ENCODE results near the gene SNTG2.

Gene SNTG2

GRCh38 chr2:1170241-1170640, 219.6 kb downstream of the SNTG2 start:
- no peak overlapping the region for H3K4me3 ChIP-seq (ENCODE audit: low read length)
- H3K4me1 ChIP-seq (ENCODE audit: control insufficient read depth, insufficient read depth, low read length), result no peaks in the 10 kb centered on the region
- H3K36me3 ChIP-seq (ENCODE audit: control insufficient read depth, insufficient read depth, low read length), result no peaks in the 10 kb centered on the region
- H3K9ac ChIP-seq (ENCODE audit: low read length), result no peak overlapping the region
- H3K9me3 ChIP-seq (ENCODE audit: control insufficient read depth, low read length), result no peaks in the 10 kb centered on the region
- no peaks in the 10 kb centered on the region for H3K27me3 ChIP-seq (ENCODE audit: control insufficient read depth, insufficient read depth, low read length)

GRCh38 chr2:1170711-1171110, 220.1 kb downstream of the SNTG2 start:
- H3K9me3 ChIP-seq (ENCODE audit: control insufficient read depth, low read length), result no peaks in the 10 kb centered on the region
- H3K4me1 ChIP-seq (ENCODE audit: control insufficient read depth, insufficient read depth, low read length), result no peaks in the 10 kb centered on the region
- H3K9ac ChIP-seq (ENCODE audit: low read length), result no peak overlapping the region
- no peaks in the 10 kb centered on the region for H3K27me3 ChIP-seq (ENCODE audit: control insufficient read depth, insufficient read depth, low read length)
- H3K4me3 ChIP-seq (ENCODE audit: low read length), result no peak overlapping the region
- no peaks in the 10 kb centered on the region for H3K36me3 ChIP-seq (ENCODE audit: control insufficient read depth, insufficient read depth, low read length)

- Histone ChIP-seq H3K4me1 (ENCODE audit: control insufficient read depth, insufficient read depth, low read length) (no peaks in the 10 kb centered on the region), H3K4me3 (ENCODE audit: low read length) (no peak overlapping the region), H3K9me3 (ENCODE audit: control insufficient read depth, low read length) (no peaks in the 10 kb centered on the region), H3K36me3 (ENCODE audit: control insufficient read depth, insufficient read depth, low read length) (no peaks in the 10 kb centered on the region), H3K27me3 (ENCODE audit: control insufficient read depth, insufficient read depth, low read length) (no peaks in the 10 kb centered on the region), H3K9ac (ENCODE audit: low read length) (no peak overlapping the region)
Observed at GRCh38 chr2:1173528-1173927, 222.9 kb downstream of the SNTG2 start.

DNA sequence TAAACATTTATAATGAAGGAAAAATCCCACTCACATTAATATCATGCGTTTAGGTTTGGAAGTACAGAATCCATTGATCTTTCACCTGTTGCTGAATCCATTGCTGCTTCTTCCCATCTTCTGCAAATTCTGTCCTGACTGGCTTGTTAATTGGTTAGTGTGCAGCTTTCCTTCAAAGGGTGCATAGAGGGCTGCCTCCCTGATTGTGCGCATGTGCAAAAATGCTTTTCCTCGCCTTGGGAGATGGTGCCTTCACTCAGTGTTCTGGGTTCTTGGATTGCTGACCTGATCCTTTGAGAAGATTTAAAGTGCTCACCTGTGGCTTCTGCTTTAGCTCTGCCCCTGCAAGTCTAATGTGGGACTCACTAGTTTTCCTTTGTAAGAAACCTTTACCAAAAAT, 231.2 kb downstream of the SNTG2 start:
- no peak overlapping the region for H3K4me3 ChIP-seq (ENCODE audit: low read length)

GRCh38 chr2:1183300-1183699, 232.7 kb downstream of the SNTG2 start:
- Histone ChIP-seq H3K27me3 (ENCODE audit: control insufficient read depth, insufficient read depth, low read length) (no peaks in the 10 kb centered on the region), H3K36me3 (ENCODE audit: control insufficient read depth, insufficient read depth, low read length) (no peaks in the 10 kb centered on the region), H3K9ac (ENCODE audit: low read length) (no peak overlapping the region), H3K4me1 (ENCODE audit: control insufficient read depth, insufficient read depth, low read length) (no peaks in the 10 kb centered on the region), H3K9me3 (ENCODE audit: control insufficient read depth, low read length) (no peaks in the 10 kb centered on the region), H3K4me3 (ENCODE audit: low read length) (no peak overlapping the region)

More for the DNA sequence above, 231.2 kb downstream of the SNTG2 start:
- H3K9ac ChIP-seq (ENCODE audit: low read length), result no peak overlapping the region
- H3K4me1 ChIP-seq (ENCODE audit: control insufficient read depth, insufficient read depth, low read length), result no peaks in the 10 kb centered on the region
- H3K27me3 ChIP-seq (ENCODE audit: control insufficient read depth, insufficient read depth, low read length), result no peaks in the 10 kb centered on the region
- H3K36me3 ChIP-seq (ENCODE audit: control insufficient read depth, insufficient read depth, low read length), result no peaks in the 10 kb centered on the region
- no peaks in the 10 kb centered on the region for H3K9me3 ChIP-seq (ENCODE audit: control insufficient read depth, low read length)

- H3K9ac ChIP-seq (ENCODE audit: low read length), result no peak overlapping the region
- H3K36me3 ChIP-seq (ENCODE audit: control insufficient read depth, insufficient read depth, low read length), result no peaks in the 10 kb centered on the region
- H3K27me3 ChIP-seq (ENCODE audit: control insufficient read depth, insufficient read depth, low read length), result no peaks in the 10 kb centered on the region
- H3K9me3 ChIP-seq (ENCODE audit: control insufficient read depth, low read length), result no peaks in the 10 kb centered on the region
- H3K4me3 ChIP-seq (ENCODE audit: low read length), result no peak overlapping the region
- H3K4me1 ChIP-seq (ENCODE audit: control insufficient read depth, insufficient read depth, low read length), result no peaks in the 10 kb centered on the region
Observed at GRCh38 chr2:1186421-1186820, 235.8 kb downstream of the SNTG2 start.

GRCh38 chr2:1187189-1187588, 236.5 kb downstream of the SNTG2 start:
- Histone ChIP-seq H3K4me3 (ENCODE audit: low read length) (no peak overlapping the region), H3K27me3 (ENCODE audit: control insufficient read depth, insufficient read depth, low read length) (no peaks in the 10 kb centered on the region), H3K9me3 (ENCODE audit: control insufficient read depth, low read length) (no peaks in the 10 kb centered on the region), H3K36me3 (ENCODE audit: control insufficient read depth, insufficient read depth, low read length) (no peaks in the 10 kb centered on the region), H3K9ac (ENCODE audit: low read length) (no peak overlapping the region), H3K4me1 (ENCODE audit: control insufficient read depth, insufficient read depth, low read length) (no peaks in the 10 kb centered on the region)

DNA sequence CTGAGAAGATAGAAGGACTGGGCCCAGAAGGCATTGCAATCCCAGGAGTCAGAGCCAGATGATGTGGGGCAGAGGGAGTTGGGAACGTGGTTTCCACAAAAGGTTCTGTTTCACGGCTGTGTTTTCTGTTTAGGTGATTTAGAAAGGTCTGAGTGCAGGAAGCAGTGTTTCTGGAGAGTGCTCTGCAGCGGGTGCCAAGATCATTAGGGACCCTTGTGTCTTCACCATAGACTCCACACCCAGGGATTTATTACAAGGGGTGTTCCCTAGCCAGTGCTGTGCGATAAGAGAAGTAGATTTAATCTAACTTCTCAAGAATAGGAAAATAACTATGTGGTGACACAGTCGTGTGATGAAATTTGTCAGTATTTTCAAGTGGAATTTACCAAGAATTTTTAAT, 241.5 kb downstream of the SNTG2 start:
- no peak overlapping the region for H3K4me3 ChIP-seq (ENCODE audit: low read length)
- H3K36me3 ChIP-seq (ENCODE audit: control insufficient read depth, insufficient read depth, low read length), result no peaks in the 10 kb centered on the region
- H3K9me3 ChIP-seq (ENCODE audit: control insufficient read depth, low read length), result no peaks in the 10 kb centered on the region
- H3K9ac ChIP-seq (ENCODE audit: low read length), result no peak overlapping the region
- H3K4me1 ChIP-seq (ENCODE audit: control insufficient read depth, insufficient read depth, low read length), result no peaks in the 10 kb centered on the region
- no peaks in the 10 kb centered on the region for H3K27me3 ChIP-seq (ENCODE audit: control insufficient read depth, insufficient read depth, low read length)

DNA sequence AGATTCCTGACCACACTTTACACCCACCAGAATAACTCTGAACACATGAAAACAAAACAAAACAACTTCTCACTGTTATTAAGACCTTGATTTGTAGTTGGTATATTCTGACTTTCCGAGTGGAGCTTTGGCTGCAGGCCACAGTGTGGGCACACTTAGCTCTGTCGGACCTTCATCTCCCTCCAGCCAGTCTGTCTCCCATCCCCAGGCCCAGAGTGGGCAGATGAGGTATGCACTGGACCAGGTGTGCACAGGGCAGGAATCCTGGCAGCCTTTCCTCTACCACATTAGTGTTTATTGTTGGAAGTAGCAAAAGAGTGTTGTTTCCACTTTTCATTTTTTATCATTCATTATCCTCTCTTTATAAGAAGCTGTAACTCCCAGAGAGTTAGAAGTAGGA, 243.2 kb downstream of the SNTG2 start:
- Histone ChIP-seq H3K9me3 (ENCODE audit: control insufficient read depth, low read length) (no peaks in the 10 kb centered on the region), H3K36me3 (ENCODE audit: control insufficient read depth, insufficient read depth, low read length) (no peaks in the 10 kb centered on the region), H3K27me3 (ENCODE audit: control insufficient read depth, insufficient read depth, low read length) (no peaks in the 10 kb centered on the region), H3K9ac (ENCODE audit: low read length) (no peak overlapping the region), H3K4me1 (ENCODE audit: control insufficient read depth, insufficient read depth, low read length) (no peaks in the 10 kb centered on the region), H3K4me3 (ENCODE audit: low read length) (no peak overlapping the region)

DNA sequence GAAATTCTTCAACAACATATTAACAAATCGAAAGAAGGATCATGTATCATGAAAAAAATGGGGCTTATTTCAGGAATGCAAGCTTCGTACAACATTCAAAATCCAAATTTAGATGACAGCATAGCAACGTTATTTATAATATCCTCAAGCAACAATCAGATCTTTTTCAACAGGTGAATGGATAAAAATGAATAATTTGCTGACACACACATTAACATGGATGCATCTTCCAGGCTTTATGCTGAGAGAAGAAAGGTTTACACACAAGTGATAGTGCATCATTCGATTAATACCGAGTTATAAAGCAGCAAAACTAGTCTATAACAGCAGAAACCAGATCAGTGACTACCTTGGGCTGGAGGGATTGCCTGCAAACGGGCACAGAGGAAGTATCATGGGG, 253.1 kb downstream of the SNTG2 start:
- no peaks in the 10 kb centered on the region for H3K36me3 ChIP-seq (ENCODE audit: control insufficient read depth, insufficient read depth, low read length)
- H3K4me3 ChIP-seq (ENCODE audit: low read length), result no peak overlapping the region
- no peaks in the 10 kb centered on the region for H3K9me3 ChIP-seq (ENCODE audit: control insufficient read depth, low read length)
- no peaks in the 10 kb centered on the region for H3K27me3 ChIP-seq (ENCODE audit: control insufficient read depth, insufficient read depth, low read length)
- no peaks in the 10 kb centered on the region for H3K4me1 ChIP-seq (ENCODE audit: control insufficient read depth, insufficient read depth, low read length)
- no peak overlapping the region for H3K9ac ChIP-seq (ENCODE audit: low read length)

DNA sequence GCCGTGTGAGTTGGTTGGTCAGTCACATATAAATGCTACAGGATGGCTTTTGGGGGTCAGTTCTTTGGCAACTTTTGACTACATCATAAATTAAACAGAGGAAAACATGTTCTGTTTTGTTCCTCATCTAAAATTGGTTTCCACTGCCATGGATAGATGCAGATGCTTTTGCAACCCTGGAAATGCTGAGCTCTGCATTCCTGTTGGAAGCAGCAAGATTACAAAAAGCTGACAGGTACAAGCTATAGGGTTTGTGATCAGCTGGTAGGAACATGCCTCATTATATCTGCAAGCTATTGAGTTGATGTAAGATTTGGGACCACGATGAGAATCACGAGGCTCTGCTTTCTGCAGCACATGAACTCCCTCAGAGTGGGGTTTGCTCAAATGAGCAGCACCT, 255.2 kb downstream of the SNTG2 start:
- no peaks in the 10 kb centered on the region for H3K9me3 ChIP-seq (ENCODE audit: control insufficient read depth, low read length)
- no peaks in the 10 kb centered on the region for H3K27me3 ChIP-seq (ENCODE audit: control insufficient read depth, insufficient read depth, low read length)
- H3K36me3 ChIP-seq (ENCODE audit: control insufficient read depth, insufficient read depth, low read length), result no peaks in the 10 kb centered on the region
- H3K9ac ChIP-seq (ENCODE audit: low read length), result no peak overlapping the region
- H3K4me3 ChIP-seq (ENCODE audit: low read length), result no peak overlapping the region
- no peaks in the 10 kb centered on the region for H3K4me1 ChIP-seq (ENCODE audit: control insufficient read depth, insufficient read depth, low read length)

DNA sequence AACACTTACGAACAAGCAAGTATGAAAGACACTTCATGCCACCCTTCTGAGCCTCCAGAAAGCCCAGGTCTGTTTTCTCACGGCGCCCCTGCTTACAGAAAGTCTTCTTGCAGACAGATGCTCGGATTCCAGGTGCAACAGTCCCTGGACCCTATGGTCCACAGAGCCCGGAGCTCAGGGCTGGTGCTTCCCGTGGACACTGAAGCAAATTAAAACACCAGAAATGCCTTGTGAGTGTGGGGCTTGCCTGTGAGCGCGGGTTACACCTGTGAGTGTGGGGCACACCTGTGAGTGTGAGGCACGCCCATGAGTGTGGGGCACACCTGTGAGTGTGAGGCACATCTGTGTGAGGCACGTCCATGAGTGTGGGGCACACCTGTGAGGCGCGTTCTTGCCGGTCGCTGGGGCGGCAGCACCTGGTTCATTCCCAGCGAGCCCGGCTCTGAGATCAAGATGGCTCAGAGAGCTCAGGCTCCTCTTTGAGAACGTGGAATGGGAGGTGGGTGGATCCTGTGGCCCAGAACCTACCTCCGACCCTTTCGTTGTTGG, 257.4 kb downstream of the SNTG2 start:
- Histone ChIP-seq H3K27me3 (ENCODE audit: control insufficient read depth, insufficient read depth, low read length) (no peaks in the 10 kb centered on the region), H3K4me1 (ENCODE audit: control insufficient read depth, insufficient read depth, low read length) (no peaks in the 10 kb centered on the region), H3K9me3 (ENCODE audit: control insufficient read depth, low read length) (no peaks in the 10 kb centered on the region), H3K9ac (ENCODE audit: low read length) (no peak overlapping the region), H3K36me3 (ENCODE audit: control insufficient read depth, insufficient read depth, low read length) (no peaks in the 10 kb centered on the region), H3K4me3 (ENCODE audit: low read length) (no peak overlapping the region)

DNA sequence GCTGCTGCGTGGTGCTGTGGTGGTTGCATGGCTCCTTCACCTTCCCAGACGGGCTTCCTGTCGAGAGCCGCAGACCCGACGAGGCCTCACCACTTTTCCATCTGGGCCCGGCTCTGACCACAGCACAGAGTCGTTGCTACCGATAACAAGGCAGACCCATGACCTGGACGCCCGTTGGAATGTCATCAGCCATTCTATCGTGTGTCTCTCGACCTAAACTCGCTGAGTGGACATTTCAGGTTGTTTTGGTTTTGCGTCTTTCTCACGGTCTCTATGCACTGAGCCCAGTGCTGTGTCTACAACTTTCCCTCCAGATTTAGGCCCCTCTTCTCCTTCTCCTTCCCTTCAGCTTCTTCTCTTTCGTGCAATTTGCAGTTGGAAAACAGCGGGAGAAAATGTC, 257.9 kb downstream of the SNTG2 start:
- H3K36me3 ChIP-seq (ENCODE audit: control insufficient read depth, insufficient read depth, low read length), result no peaks in the 10 kb centered on the region
- no peaks in the 10 kb centered on the region for H3K27me3 ChIP-seq (ENCODE audit: control insufficient read depth, insufficient read depth, low read length)
- H3K4me3 ChIP-seq (ENCODE audit: low read length), result no peak overlapping the region
- no peaks in the 10 kb centered on the region for H3K4me1 ChIP-seq (ENCODE audit: control insufficient read depth, insufficient read depth, low read length)
- no peak overlapping the region for H3K9ac ChIP-seq (ENCODE audit: low read length)
- H3K9me3 ChIP-seq (ENCODE audit: control insufficient read depth, low read length), result no peaks in the 10 kb centered on the region

Data from mucosa of stomach (tissue), 1 donor.